ENCODE results near the gene CNTN4. TPM values are rescaled to one million over a fixed set of nuclear protein-coding genes. Genes with fewer than 3 reads are reported as not detected.

CNTN4 gene
- total and polyA plus RNA-seq, 4 donors = 1.2 to 3.8 (median 2.6) TPM

DNA sequence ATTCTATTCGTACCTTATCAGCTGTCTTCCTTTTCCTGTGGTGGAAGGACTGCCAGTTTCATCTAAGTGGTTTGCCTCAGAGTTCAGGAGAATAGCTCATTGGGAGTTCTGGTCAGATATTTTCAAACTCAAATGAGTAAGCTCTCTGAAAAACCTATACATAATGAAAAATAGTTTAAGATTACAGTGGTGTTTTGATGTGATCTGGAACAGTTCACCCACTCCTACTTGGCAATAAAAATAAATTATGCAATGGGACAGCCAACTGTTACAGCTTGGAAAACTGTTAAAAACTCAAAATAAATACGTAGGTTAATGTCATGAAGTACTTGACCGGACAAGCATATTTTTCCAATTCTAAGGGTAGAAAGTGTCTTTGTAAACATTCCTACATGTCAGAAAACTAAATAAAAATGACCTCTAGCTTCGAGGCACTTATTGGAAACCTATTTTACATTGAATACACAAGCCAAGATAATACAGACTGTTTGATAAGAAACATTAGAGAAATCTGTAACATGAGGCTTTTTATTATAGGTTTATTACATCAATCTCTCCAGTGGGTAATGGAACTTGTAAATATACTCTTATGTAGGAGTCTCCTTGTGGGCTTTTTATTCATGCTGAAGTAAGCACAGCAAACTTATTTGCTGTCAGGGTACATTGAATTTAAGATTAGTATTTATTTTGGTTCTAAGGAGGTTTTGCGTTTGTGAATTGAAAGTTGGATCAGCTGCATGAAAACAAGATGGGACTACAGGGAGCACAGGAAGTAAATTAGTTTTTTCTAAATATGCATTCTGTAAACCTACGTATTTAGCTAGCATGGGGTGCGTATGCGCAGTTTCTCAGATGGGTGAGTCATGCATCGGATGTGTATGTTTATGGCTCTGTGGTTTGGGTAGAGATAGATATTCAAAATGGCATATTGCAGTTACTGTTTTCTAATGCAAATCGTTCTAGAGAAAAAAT, 558.4 kb downstream of the CNTN4 start:
- Histone ChIP-seq H3K36me3 (ENCODE audit: control insufficient read depth in 4 of 4, insufficient read depth in 3 of 4, low read depth in 1 of 4, low read length in 3 of 4) (no peaks in the 10 kb centered on the region), H3K4me1 (ENCODE audit: control insufficient read depth in 4 of 4, insufficient read depth in 4 of 4, low read length in 3 of 4) (no peaks in the 10 kb centered on the region), H3K9ac (ENCODE audit: low read depth in 1 of 2, low read length in 2 of 2) (no peak overlapping the region), H3K9me3 (ENCODE audit: control insufficient read depth in 4 of 4, low read length in 3 of 4) (no peaks in the 10 kb centered on the region), H3K27me3 (ENCODE audit: control insufficient read depth in 4 of 4, insufficient read depth in 4 of 4, low read length in 3 of 4) (no peaks in the 10 kb centered on the region), H3K4me3 (ENCODE audit: low read depth in 1 of 3, low read length in 3 of 3) (no peak overlapping the region), H3K27ac (ENCODE audit: low read depth in 1 of 2, low read length in 2 of 2) (no peak overlapping the region)
- WGBS = 64% methylated on average over 10 of the region's 10 CpGs
- TF ChIP-seq RAD21 (IDR thresholded peaks at IDR 0.05) (no peak), SP1 (IDR thresholded peaks at IDR 0.05) (no peak), RXRA (IDR thresholded peaks at IDR 0.05) (no peak), EGR1 (IDR thresholded peaks at IDR 0.05; ENCODE audit: low read depth in 2 of 2) (no peak), FOXA2 (IDR thresholded peaks at IDR 0.05) (no peak), NR2F2 (IDR thresholded peaks at IDR 0.05) (no peak), FOXA1 (IDR thresholded peaks at IDR 0.05) (no peak)
- TF ChIP-seq, protein P1, sequence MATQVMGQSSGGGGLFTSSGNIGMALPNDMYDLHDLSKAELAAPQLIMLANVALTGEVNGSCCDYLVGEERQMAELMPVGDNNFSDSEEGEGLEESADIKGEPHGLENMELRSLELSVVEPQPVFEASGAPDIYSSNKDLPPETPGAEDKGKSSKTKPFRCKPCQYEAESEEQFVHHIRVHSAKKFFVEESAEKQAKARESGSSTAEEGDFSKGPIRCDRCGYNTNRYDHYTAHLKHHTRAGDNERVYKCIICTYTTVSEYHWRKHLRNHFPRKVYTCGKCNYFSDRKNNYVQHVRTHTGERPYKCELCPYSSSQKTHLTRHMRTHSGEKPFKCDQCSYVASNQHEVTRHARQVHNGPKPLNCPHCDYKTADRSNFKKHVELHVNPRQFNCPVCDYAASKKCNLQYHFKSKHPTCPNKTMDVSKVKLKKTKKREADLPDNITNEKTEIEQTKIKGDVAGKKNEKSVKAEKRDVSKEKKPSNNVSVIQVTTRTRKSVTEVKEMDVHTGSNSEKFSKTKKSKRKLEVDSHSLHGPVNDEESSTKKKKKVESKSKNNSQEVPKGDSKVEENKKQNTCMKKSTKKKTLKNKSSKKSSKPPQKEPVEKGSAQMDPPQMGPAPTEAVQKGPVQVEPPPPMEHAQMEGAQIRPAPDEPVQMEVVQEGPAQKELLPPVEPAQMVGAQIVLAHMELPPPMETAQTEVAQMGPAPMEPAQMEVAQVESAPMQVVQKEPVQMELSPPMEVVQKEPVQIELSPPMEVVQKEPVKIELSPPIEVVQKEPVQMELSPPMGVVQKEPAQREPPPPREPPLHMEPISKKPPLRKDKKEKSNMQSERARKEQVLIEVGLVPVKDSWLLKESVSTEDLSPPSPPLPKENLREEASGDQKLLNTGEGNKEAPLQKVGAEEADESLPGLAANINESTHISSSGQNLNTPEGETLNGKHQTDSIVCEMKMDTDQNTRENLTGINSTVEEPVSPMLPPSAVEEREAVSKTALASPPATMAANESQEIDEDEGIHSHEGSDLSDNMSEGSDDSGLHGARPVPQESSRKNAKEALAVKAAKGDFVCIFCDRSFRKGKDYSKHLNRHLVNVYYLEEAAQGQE (IDR thresholded peaks at IDR 0.05) = no peak
- TF ChIP-seq, protein P2, sequence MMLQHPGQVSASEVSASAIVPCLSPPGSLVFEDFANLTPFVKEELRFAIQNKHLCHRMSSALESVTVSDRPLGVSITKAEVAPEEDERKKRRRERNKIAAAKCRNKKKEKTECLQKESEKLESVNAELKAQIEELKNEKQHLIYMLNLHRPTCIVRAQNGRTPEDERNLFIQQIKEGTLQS (IDR thresholded peaks at IDR 0.05) = no peak
- no peak for DNase-seq (ENCODE audit: low spot score)

DNA sequence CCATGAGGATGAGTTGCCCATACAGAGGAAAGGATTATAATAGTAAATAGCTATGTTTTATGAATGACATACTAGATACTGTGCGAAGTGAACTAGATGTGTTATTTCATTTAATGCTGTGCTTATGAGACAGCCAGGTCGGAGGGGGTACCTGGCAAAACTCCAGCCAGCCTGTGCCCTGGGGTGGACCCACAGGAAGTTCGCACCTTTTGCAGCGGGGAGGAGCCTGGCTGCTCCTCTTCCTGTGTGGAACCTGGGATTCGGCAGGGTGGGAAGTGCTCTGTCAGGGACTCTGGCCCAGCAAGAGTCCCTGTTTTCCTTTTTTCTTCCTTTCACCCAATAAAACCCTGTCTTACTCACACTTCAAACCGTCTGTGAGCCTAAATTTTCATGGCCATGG, 559.3 kb downstream of the CNTN4 start:
- Histone ChIP-seq H3K36me3 (ENCODE audit: control insufficient read depth in 4 of 4, insufficient read depth in 3 of 4, low read depth in 1 of 4, low read length in 3 of 4) (no peaks in the 10 kb centered on the region), H3K27me3 (ENCODE audit: control insufficient read depth in 4 of 4, insufficient read depth in 4 of 4, low read length in 3 of 4) (no peaks in the 10 kb centered on the region), H3K4me3 (ENCODE audit: low read depth in 1 of 3, low read length in 3 of 3) (no peak overlapping the region), H3K4me1 (ENCODE audit: control insufficient read depth in 4 of 4, insufficient read depth in 4 of 4, low read length in 3 of 4) (no peaks in the 10 kb centered on the region), H3K27ac (ENCODE audit: low read depth in 1 of 2, low read length in 2 of 2) (no peak overlapping the region), H3K9ac (ENCODE audit: low read depth in 1 of 2, low read length in 2 of 2) (no peak overlapping the region), H3K9me3 (ENCODE audit: control insufficient read depth in 4 of 4, low read length in 3 of 4) (no peaks in the 10 kb centered on the region)
- WGBS = 81% methylated on average over 6 of the region's 6 CpGs
- TF ChIP-seq SP1 (IDR thresholded peaks at IDR 0.05) (no peak), FOXA1 (IDR thresholded peaks at IDR 0.05) (no peak), HNF4A (conservative IDR thresholded peaks at IDR 0.05) (no peak)
- DNase-seq (ENCODE audit: low spot score) = no peak

DNA sequence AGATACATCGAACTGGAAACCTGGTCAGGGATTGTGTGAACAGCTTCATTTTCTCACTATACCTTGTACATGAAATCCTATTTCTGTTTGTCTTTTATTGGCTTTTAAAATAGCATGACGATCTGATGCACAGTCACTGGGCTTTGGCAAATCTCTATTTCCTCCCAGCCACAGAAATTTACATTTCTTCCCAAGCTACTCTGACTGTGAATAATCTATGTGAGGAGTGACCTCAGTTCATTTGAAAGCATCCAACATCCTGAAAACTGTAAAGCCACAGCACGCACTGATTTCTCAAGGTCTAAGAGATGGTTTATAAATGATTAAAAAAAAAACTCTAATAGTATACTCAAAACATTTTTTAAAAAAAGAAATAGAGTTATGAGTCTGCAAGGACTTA, 561.2 kb downstream of the CNTN4 start:
- 61% methylated on average over 3 of the region's 3 CpGs for WGBS
- Histone ChIP-seq H3K27ac (ENCODE audit: low read depth in 1 of 2, low read length in 2 of 2) (no peak overlapping the region), H3K4me3 (ENCODE audit: low read depth in 1 of 3, low read length in 3 of 3) (no peak overlapping the region), H3K9me3 (ENCODE audit: control insufficient read depth in 4 of 4, low read length in 3 of 4) (no peaks in the 10 kb centered on the region), H3K4me1 (ENCODE audit: control insufficient read depth in 4 of 4, insufficient read depth in 4 of 4, low read length in 3 of 4) (no peaks in the 10 kb centered on the region), H3K9ac (ENCODE audit: low read depth in 1 of 2, low read length in 2 of 2) (no peak overlapping the region), H3K36me3 (ENCODE audit: control insufficient read depth in 4 of 4, insufficient read depth in 3 of 4, low read depth in 1 of 4, low read length in 3 of 4) (no peaks in the 10 kb centered on the region), H3K27me3 (ENCODE audit: control insufficient read depth in 4 of 4, insufficient read depth in 4 of 4, low read length in 3 of 4) (no peaks in the 10 kb centered on the region)
- DNase-seq (ENCODE audit: low spot score) = no peak
- TF ChIP-seq RXRA (IDR thresholded peaks at IDR 0.05) (no peak), GABPA (IDR thresholded peaks at IDR 0.05 in 1 of 2, conservative IDR thresholded peaks at IDR 0.05 in 1 of 2) (no peak), NR2F2 (IDR thresholded peaks at IDR 0.05) (no peak), YY1 (IDR thresholded peaks at IDR 0.05) (no peak), HNF4A (conservative IDR thresholded peaks at IDR 0.05) (no peak), RAD21 (IDR thresholded peaks at IDR 0.05) (no peak), HNF4G (IDR thresholded peaks at IDR 0.05) (no peak), TAF1 (conservative IDR thresholded peaks at IDR 0.05) (no peak), SP1 (IDR thresholded peaks at IDR 0.05) (no peak), FOXA1 (IDR thresholded peaks at IDR 0.05) (no peak), JUND (IDR thresholded peaks at IDR 0.05) (no peak)
- TF ChIP-seq, protein P3, sequence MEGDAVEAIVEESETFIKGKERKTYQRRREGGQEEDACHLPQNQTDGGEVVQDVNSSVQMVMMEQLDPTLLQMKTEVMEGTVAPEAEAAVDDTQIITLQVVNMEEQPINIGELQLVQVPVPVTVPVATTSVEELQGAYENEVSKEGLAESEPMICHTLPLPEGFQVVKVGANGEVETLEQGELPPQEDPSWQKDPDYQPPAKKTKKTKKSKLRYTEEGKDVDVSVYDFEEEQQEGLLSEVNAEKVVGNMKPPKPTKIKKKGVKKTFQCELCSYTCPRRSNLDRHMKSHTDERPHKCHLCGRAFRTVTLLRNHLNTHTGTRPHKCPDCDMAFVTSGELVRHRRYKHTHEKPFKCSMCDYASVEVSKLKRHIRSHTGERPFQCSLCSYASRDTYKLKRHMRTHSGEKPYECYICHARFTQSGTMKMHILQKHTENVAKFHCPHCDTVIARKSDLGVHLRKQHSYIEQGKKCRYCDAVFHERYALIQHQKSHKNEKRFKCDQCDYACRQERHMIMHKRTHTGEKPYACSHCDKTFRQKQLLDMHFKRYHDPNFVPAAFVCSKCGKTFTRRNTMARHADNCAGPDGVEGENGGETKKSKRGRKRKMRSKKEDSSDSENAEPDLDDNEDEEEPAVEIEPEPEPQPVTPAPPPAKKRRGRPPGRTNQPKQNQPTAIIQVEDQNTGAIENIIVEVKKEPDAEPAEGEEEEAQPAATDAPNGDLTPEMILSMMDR (IDR thresholded peaks at IDR 0.05; ENCODE audit: low read depth, low read length, missing input control) = no peak
- TF ChIP-seq, protein P4, sequence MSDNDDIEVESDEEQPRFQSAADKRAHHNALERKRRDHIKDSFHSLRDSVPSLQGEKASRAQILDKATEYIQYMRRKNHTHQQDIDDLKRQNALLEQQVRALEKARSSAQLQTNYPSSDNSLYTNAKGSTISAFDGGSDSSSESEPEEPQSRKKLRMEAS (IDR thresholded peaks at IDR 0.05) = no peak
- TF ChIP-seq, protein P2 (IDR thresholded peaks at IDR 0.05) = no peak

Data from liver (tissue), 9 donors.